HG03469 (cell line): ENCODE measurements around the gene RPS27.
"Not testable (repeated sequence)": the region's sequence is repeated elsewhere in the genome, so short reads cannot be mapped to it uniquely, and the experiment has no call there.

ENCODE experiments used
- ATAC-seq: cut with Tn5 transposase; IDR thresholded peaks from one replicate; pipeline ENCODE4 v1.9.1; 2021; ENCODE audit warnings: mild to moderate bottlenecking, moderate library complexity, moderate number of reproducible peaks; ENCODE audit not compliant: unreplicated experiment

RPS27 gene

GRCh38 chr1:153960206-153960605 is 30.4 kb upstream of the RPS27 start:
- no peak for ATAC-seq

- ATAC-seq: no peak
These were observed 29.1 kb upstream of the RPS27 start for GRCh38 chr1:153961421-153961820.

- ATAC-seq: no peak
These were observed 28.2 kb upstream of the RPS27 start for GRCh38 chr1:153962088-153963029.

- peak; percentile 31 for ATAC-seq
These were observed 27.3 kb upstream of the RPS27 start, which contains the start of gene SLC39A1 for GRCh38 chr1:153963030-153963849. SLC39A1 (minus strand) TSS chr1:153963537; CDS start chr1:153962715, 822 bp downstream.

GRCh38 chr1:153963850-153964331 is 26.7 kb upstream of the RPS27 start:
- ATAC-seq: peak; percentile 2

GRCh38 chr1:153967107-153967999 is 23.2 kb upstream of the RPS27 start, which contains the start of gene CREB3L4:
CREB3L4 (plus strand) TSS chr1:153967902; CDS start chr1:153968526, 624 bp downstream.
- ATAC-seq: peak; percentile 59

- no peak for ATAC-seq
These were observed 22.6 kb upstream of the RPS27 start for GRCh38 chr1:153968000-153968363.

GRCh38 chr1:153968408-153968807 is 22.2 kb upstream of the RPS27 start:
- ATAC-seq: no peak

GRCh38 chr1:153968972-153969371 is 21.6 kb upstream of the RPS27 start:
- ATAC-seq: no peak

GRCh38 chr1:153970346-153970745 is 20.2 kb upstream of the RPS27 start:
- ATAC-seq: no peak

- no peak for ATAC-seq
These were observed 17.5 kb upstream of the RPS27 start for GRCh38 chr1:153973071-153973470.

GRCh38 chr1:153973525-153973924 is 17.0 kb upstream of the RPS27 start:
- no peak for ATAC-seq

- no peak for ATAC-seq
These were observed 13.7 kb upstream of the RPS27 start for GRCh38 chr1:153976819-153977249.

- peak; percentile 49 for ATAC-seq
These were observed 13.0 kb upstream of the RPS27 start, which contains the start of gene JTB for GRCh38 chr1:153977250-153978240. JTB (minus strand) TSS chr1:153977674; CDS start chr1:153977252, 422 bp downstream.

GRCh38 chr1:153978274-153978909 is 12.2 kb upstream of the RPS27 start:
- no peak for ATAC-seq

- ATAC-seq: not testable (repeated sequence)
These were observed 11.5 kb upstream of the RPS27 start for GRCh38 chr1:153979091-153979490.

- not testable (repeated sequence) for ATAC-seq
These were observed 8.8 kb upstream of the RPS27 start for GRCh38 chr1:153981735-153982134.

- no peak for ATAC-seq
These were observed 6.3 kb upstream of the RPS27 start for GRCh38 chr1:153984123-153984894.
